NCI-H187 treated with DMSO at 0.1 percent for 48 hours (cell line): Measurements from ENCODE around the gene CD300LG.

Experiments used
- DNase-seq: peaks from one replicate; lab custom pipeline; 2025; lab: John Stamatoyannopoulos, UW

The CD300LG gene

GRCh38 chr17:43907425-43907981, 60.5 kb downstream of the CD300LG start, which contains the start of gene MPP2:
TSS of gene MPP2 (minus strand) at chr17:43907536. CDS start at chr17:43904460, 3,076 bp downstream.
- no peak for DNase-seq

- no peak for DNase-seq
These were observed 61.2 kb downstream of the CD300LG start for GRCh38 chr17:43907998-43908721.

GRCh38 chr17:43909537-43910231, 62.7 kb downstream of the CD300LG start:
- no peak for DNase-seq

- no peak for DNase-seq
These were observed 64.9 kb downstream of the CD300LG start for GRCh38 chr17:43911904-43912303.

GRCh38 chr17:43912635-43913304, 65.8 kb downstream of the CD300LG start:
- no peak for DNase-seq
